ENCODE results near the gene RTL10.

Gene RTL10

DNA sequence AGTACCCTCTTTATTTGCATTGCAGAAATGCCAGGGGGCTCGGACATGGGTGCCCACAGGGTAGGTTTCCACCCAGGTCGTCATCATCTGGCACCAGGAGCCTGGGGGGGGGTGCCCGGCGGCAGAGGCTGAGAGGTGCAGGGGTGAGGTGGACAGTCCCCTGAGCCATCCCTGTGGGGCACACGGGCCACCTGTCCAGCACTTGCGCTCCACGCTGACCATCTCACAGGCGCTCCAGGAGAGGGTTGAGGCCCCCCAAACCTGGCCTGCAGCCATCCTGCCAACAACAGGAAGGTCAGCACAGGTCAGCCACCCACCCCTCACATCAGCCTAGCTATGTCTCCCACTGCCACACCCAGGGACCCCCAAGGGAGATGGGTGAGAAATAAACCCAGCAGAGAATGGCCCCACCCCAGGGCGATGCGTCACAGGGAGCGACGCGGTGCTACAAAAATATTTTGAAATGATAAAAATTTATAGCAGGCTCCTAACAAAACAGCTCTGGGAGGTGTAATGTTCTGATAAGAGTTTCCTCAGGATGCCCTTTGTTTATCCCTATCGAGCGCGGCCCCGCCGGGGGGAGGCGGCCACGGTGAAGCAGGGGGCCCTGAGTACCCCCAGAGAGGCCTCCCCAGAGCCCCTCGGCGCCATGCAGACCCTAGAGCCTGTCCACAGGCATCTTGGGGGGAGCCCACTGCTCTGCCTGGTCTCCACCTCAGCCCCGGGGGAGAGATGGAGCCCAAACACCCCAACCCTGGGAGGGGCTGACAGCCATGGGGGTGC, 21.0 kb upstream of the RTL10 start:
- DNase-seq, result no peak

DNA sequence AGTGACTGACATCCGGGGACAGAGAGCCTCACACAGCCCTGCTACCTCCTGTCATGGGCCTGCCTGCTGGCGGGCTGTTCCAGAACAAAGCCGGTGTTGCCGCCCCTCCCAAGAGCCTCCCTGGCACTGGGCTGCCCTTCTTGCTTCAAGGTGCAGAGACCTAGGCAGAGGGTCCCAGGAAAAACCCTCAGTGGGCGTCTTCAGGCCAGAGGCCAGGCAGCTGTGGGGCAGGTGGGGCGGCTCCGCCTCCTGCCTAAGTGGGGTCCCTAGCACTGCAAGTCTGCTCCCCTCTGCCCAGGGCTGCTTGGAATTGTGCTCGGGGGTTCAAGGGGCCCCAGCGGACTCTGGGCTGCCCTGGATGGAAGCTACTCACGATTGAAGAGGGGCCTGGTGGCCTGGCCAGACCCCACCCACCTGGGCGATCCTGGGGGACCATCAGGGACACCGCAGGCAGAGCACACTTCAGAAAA, 20.4 kb upstream of the RTL10 start:
- no peak for DNase-seq

DNA sequence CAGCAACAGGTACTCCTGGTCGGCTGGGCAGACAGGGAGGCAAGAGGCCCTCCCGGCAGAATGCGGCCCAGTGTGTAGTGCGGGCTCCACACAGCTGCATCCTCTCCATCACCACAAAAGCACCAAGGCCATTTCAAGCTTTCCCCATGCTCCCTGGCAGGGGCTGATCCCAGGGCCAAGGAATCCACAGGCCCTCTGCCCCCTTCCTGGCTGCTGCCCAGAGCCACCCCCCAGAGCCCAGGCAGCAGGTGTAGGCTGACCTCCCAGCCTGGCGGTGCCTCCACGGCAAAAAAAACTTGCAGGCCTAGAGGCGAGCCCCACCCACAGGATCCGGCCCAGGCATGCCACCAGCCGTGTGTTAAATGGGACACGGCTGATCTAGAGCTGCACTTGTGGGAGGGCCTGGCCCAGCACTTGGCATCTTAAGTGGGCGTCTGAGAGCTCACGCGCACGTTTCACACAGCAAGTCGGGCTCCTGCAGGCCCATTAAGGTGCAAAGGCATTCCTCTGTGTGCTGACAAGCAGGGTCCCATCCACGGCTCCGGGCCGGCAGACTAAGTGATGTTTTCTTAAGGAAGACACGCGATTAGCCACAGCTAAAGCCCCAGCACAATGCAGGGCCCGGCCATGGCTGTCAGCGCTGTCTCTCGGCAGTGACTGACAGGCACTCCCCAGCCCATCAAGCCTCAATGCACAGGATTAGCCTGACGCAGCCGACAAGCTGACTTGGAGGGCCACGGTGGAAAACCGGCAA, 19.8 kb upstream of the RTL10 start:
- DNase-seq, result peak; percentile 29

DNA sequence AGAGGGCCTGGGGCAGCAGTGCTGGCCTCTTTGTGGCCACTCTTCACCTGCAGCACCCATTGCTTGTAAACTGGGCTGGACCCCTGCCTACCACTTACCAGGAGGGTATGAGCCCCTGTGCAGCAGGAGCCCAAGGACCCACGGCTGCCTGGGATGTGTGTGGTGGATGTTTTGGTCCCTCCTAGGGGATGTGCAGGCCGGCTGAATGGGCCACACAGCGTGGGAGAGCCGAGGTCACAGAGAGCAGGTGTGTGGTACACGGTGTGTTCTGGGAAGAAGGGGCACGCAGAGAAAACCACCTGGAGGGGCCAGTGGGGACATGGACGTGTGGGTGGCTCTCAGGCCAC, 19.3 kb upstream of the RTL10 start:
- no peak for DNase-seq

DNA sequence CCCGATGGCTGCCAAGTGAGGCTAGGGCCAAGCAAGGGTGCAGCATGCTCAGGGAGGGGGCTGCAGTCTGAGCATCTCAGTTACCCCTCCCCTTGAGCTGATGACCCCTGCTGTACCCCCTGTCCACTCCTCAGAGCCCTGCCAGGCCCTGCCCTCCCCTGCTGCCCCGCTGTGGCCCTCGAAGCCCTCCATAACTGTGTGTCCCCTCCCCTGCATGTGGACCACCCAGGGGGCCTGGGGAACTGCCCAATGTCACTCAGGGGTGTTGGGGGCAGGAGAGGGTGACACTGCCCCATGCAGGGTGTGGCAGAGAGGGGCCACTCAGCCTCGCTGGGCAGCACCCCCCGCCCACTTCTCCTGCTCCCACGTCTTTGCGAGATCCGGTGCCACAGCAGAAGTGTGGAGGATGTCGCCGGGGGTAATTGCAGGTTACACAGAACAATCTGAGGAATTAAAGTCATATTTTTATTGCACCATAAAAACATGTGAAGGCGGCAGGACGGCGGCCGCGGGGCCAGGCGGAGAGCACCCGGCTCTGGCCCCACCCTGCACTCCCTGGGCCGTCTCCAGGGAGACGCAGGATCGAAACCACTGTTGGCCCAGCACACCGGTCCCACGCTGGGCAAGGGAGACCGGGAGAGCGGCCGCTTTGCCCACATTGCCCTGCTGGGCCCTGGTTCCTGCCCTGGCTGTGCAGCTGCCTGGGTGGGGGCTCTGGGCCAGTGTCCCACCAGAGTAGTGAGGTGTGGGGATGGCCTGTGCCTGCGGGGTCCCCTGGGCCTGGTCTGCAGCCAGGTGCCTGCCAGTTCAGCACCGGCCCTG, 18.7 kb upstream of the RTL10 start:
- DNase-seq, result no peak

DNA sequence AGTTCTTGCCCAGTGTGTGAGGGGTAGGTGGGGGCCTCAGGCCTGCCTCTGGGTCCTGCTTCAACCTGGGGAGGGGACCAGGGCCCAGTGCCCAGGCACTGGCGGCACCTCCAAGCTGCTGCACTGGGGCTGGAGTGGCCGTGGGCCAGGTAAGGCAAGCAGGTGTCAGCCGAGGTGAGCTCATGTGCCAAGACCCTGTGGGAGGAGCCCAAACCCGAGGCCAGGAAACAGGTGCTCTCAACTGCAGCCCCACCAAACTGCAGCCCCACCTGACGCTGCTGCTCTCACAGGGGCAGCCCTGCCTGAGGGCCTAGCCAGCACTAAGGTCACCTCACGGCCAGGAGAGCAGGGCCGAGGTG, 18.1 kb upstream of the RTL10 start:
- no peak for DNase-seq

DNA sequence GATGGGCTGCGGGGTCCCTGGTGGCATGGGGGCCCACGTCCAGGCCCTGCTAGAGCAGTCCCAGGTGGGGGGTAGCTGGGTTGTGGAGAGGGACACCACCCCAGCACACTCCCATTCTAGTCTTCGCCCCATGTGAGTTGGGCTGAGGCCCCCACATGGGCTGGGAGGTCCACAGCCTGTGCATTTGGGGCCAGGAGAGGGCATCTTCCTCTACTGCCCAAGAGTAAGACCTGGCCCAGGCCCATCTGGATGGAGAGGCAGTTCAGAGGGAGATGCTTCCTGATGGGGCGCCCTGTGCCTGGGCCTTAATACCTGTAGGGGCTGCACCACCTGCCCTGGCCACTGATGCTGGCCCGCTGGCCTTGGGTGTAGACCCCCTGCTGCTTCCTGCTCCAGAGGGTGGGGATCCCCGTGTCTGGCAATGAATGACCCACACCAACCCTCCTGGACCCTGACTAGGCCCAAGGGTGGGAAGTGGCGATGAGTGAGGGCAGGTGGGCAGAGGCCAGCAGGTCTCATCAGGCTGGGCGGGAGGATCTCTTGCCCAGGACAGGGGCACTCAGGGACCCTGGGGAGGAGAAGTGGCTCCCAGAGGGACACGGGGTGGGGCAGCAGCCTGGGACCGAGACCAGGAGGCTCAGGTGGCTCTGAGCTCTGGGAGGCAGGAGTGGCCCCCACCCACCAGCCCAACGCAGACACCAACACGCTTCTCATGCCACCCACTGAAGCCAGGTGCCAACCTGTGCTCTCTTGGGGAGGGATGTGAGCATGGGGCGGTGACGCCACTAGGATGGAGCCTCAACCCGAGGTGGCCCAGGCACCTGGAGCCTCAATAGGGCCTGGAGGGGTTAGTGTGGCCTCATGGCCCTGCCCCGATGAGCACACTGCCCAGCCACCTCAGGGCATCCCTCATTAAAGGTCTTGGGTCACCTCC, 17.4 kb upstream of the RTL10 start:
- DNase-seq, result no peak

DNA sequence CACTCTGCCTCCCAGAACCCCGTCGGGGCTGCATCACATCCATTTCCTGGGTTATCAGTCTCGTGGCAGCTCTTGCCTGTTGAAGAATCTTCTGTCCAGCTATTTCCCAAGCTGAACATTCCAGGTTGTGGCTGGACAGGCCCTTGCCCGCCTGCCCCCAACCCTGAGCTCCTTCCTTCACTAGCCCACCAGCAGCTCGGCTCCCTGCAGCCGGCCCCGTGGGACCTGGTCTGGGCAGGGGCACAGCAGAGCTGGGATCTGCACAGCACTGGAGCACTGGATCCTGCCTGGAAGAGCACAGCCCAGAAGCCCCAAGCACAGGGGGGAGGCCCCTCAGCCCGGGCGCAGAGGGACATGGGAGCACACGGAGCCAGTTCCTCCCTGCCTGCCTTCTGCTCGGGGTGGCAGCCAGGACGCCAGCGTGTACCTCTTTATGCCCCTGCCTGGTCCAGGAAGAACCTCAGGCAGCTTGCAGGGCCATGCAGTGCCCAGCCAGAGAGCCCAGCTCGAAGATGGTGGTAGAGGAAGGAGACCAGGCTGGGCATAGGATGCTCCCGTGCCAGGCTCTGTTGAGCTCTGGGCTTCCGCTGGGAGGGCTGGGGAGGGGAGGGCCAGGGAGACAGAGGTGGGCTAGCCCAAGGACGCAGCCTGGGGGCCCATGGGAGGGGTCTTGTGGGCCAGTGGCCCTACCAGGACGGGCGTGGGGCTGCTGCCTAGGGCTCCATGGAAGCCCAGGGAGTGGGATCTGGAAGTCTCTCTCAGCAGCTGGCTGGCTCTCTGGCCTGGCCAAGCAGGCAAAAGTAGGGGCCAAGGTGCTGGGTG, 16.6 kb upstream of the RTL10 start:
- DNase-seq, result no peak

DNA sequence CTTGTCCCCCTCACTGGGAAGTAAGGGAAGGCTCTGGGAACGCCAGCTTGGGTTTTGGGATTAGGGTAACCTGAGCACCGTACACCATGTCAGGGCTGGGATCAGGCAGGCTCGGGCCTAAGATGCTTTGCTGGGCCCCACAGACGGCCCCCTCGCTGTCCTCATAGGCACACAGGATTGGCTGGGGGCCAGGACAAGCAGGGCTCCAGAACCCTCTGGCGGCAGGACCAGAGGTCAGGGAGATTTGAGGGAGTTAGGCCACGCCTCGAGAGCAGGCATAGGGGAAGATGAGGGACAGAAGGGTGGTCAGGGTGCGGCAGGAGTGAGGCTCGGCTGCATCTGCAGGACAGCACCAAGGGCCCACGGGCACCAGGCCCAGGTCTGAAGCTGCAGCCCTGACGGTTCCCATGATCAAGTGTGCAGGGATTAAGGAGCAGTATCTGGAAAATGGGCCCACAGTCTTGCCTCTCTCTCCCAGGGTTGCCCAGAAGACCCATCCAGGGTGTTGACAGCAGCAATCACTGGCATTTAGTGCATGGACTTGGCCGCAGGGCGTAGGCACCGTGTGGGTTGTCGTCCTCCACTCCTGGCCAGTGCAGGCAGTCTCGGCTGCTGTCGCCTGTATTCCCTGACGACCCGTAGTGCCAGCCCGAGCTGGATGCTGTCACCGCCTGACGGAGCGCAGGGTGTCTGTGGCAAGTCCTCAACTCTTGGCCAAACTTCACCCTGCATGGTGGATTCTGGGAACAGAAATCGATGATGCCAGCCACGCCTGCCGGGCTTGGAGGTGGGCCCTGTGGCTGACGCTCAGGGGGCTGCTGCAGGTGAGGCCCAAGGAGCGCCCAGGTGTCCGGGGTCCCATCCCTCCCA, 15.7 kb upstream of the RTL10 start:
- no peak for DNase-seq

DNA sequence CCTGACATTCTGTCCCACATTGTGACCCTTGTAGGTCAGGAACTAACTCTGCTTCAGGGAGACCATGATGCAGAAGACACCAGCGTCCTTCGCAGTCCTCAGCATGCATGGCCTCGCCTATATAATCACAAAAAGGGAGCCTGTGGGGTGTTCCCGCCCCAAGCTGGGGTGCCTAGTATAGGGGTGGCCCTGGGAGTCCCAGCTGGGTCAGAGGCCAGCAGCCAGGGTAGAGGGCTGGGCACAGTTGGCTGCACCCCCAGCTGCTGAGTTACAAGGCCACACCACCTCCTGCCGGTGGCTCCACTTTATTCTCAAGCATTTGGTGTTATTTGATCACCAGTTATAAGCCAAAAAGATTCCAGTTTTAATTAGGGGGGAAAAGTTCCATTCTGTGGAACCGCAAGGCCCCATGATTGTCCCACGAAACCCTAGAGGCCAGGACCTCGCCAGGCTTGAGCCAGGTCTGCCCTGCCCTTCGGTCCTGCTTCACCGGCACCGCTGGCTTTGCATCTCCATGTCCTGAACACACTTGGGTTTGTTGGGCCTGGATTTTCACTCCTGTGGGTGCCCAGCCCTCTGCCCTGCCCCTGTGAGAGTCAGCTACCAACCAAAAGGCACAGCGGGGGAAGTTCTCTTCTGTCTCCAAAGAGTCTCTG, 15.0 kb upstream of the RTL10 start:
- DNase-seq, result no peak

DNA sequence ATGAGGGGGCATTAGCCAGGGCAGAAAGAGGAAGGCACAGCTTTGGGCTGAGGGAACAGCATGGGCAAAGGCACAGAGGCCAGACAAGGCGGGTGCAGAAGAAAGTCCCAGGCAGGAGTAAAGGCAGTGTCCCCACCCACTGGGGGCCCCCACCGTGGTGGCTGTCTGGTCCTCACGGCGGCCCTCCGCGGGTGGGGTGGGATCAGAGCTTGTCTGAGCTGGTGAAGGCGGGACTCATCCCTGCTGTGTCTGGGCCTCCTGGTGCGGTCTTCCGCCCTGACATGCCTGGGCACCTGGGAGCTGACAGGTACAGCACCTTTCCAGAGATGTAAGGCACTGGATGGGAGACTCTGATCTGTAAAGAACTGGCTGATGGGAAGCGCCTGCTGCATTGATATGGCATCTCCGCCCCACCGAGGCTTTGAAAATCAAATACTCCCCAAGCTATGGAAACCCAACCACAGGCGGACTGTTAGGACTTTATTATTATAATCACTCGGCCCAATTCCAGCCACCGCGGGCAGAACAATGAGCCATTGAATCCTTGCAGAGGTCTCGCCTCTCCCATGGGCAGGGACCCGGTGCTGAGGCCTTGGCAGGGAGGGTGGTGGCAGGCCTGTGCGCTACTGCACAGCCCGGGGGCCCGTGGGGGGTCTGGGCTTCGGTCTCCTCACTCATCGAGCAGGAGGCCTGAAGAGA, 14.2 kb upstream of the RTL10 start:
- DNase-seq, result no peak

DNA sequence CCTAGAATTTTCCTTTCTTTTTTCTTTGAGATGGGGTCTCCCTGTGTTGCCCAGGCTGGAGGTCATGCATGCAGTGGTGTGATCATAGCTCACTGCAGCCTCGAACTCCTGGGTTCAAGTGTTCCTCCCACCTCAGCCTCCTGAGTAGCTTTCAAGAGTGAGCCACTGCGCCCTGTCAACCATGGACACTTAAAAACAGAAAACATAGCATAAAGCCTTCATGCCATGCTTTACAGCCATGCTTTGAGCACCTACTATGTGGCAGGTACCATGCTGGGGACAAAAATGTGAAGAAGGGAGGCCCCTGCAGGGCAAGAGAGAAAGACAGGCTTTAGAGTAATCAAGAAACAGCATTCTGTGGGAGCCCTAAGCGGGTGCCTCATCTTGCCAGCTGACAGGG, 13.7 kb upstream of the RTL10 start:
- no peak for DNase-seq

DNA sequence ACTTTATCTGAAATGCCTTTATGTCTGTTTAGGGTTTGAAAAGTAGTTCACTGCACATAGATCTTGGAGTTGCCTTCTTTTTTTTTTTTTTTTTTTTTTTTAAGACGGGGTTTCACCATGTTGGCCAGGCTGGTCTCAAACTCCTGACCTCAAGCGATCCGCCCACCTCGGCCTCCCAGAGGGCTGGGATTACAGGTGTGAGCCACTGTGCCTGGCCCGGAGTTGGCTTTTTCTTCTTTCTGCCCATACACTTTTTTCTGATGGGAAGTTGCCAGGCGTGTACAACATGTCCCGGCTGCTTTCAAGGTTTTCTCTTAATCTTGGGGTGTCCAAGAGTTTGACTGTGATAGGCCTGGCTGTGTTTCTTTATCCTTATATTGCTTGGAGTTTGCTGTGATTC, 12.9 kb upstream of the RTL10 start:
- no peak for DNase-seq

DNA sequence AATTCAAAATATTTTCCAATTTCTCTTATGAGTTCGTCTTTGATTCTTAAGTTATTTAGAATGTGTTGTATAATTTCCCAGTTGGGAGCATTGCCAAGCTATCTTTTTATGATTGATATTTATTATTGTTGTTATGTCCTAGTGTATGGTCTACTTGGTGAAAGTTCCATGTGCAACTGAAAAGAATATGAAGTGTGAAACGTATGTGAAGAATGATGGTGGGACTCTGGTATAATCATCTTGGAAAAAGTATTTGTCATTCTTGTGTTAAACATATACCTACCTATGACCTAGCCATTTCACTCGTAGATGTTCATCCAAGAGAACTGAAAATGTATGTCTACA, 12.0 kb upstream of the RTL10 start:
- no peak for DNase-seq

DNA sequence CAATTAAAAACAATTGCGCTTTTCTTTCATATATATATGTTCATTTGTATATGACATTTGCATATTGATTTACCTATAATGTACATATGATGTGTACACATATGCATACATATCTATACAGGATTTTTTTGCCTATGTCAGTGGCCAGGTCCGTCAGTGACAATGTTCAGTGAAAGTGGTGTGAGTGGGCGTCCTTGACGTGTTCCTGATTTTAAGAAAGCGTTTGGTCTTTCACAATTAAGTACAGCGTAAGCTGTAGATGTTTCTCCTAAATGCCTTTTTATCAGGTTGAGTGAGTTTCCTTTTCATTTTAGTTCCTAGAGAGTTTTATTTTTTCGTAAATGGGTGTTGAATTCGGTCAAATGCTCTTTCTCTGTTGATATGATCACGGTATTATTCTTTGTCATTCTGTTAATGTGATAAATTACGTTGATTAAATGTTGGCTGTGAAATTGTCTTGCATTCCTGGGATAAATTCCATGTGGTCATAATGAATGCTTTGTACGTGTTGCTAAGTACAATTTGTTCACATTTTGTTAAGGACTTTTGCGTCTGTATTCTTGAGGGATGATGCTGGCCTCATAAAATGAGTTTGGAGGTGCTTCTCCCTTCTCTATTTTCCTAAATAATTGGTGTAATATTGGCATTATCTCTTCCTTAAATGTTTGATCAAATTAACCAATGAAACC, 10.6 kb upstream of the RTL10 start:
- no peak for DNase-seq

DNA sequence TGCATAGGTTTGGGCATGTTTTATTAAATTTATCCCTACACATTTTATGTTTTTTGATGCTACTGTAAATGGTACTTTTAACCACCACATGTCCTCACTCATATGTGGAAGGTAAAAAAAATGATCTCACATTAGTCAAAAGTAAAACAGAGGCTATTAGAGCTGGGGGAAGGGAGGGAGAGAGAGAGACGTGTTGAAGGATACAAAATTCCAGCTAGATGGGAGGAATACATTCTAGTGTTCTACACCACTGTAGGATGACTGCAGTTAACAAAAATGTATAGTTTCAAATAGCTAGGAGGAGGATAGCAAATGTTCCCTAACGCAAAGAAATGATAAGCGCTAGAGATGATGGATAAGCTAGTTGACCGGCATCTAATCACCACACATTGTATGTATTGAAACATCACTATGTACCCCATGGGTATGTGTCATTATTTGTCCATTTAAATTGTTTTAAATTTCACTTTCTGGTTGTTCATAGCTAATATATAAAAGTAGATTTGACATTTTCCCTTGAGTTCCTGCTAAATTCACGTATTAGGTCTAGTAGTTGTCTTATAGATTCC, 9.9 kb upstream of the RTL10 start:
- no peak for DNase-seq

DNA sequence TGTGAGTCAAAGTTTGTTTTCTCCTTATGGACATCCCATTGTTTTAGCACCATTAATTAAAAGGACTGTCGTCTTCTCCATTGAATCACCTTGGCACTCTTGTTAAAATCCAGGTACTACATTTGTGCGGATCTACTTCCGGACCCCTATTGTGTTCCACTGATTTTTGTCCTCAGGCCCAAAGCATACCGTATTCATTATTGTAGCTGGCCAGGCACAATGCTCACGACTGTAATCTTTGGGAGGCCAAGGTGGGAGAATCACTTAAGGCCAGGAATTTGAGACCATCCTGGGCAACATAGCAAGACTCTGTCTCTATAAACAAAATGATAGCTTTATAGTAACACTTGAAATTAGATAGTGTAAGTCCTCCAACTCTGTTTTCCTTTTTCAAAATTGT, 8.9 kb upstream of the RTL10 start:
- no peak for DNase-seq

DNA sequence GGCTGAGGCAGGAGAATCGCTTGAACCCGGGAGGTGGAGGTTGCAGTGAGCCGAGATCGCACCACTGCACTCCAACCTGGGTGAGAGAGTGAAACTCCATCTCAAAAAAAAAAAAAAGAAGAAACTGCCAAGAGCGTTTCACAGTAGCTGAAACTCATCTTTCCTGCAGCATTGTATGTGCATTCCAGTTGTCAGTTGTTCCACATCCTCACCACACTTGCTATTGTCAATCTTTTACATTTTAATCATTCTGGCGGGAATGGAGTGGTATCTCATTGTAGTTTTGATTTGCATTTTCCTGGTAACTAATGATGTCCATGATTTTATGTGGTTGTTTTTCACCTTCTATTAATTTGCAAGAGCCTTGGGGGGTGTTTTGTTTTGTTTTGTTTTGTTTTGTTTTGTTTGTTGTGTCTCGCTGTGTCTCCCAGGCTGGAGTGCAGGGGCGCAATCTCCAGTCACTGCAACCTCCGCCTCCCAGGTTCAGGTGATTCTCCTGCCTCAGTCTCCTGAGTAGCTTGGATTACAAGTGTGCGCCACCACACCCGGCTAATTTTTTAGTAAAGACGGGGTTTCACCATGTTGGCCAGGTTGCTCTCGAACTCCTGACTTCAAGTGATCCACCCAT, 8.1 kb upstream of the RTL10 start:
- DNase-seq, result no peak

Data from CD4-positive, alpha-beta T cell treated with Interleukin-12 subunit alpha and Interleukin-12 subunit beta, for 1 hour (primary cell).